Measurements from ENCODE around the gene ZNF777.
"Not testable (repeated sequence)": the region's sequence is repeated elsewhere in the genome, so short reads cannot be mapped to it uniquely, and the experiment has no call there.

Gene ZNF777

GRCh38 chr7:149388550-149389335, 72.1 kb downstream of the ZNF777 start:
- H3K36me3 Mint-ChIP-seq, DNase-seq, CTCF ChIA-PET, H3K4me1 Mint-ChIP-seq, H3K27ac Mint-ChIP-seq, H3K4me3 Mint-ChIP-seq, H3K9me3 Mint-ChIP-seq: not testable (repeated sequence)
- peaks cover 20% of the 10 kb centered on the region for H3K27me3 Mint-ChIP-seq

GRCh38 chr7:149386514-149386913, 74.3 kb downstream of the ZNF777 start:
- H3K4me1 Mint-ChIP-seq, H3K36me3 Mint-ChIP-seq, H3K9me3 Mint-ChIP-seq, H3K4me3 Mint-ChIP-seq, CTCF ChIA-PET, H3K27ac Mint-ChIP-seq, DNase-seq: not testable (repeated sequence)
- H3K27me3 Mint-ChIP-seq, result peaks cover 21% of the 10 kb centered on the region

GRCh38 chr7:149385195-149385950, 75.5 kb downstream of the ZNF777 start:
- H3K4me3 Mint-ChIP-seq, result no peak overlapping the region
- CTCF ChIA-PET, result no interaction called here
- no peak overlapping the region for H3K27ac Mint-ChIP-seq

More at GRCh38 chr7:149385195-149385950, 75.5 kb downstream of the ZNF777 start:
- H3K27me3 Mint-ChIP-seq, result peaks cover 17% of the 10 kb centered on the region
- DNase-seq, result no peak
- no peaks in the 10 kb centered on the region for H3K36me3 Mint-ChIP-seq
- no peaks in the 10 kb centered on the region for H3K9me3 Mint-ChIP-seq
- H3K4me1 Mint-ChIP-seq, result no peaks in the 10 kb centered on the region
